GM12878 (cell line): ENCODE measurements around the gene CTDSP1. TPM values are rescaled to one million over a fixed set of nuclear protein-coding genes. Genes with fewer than 3 reads are reported as not detected.

Experiments
- ATAC-seq: fragments of 200-7000 bp; cut with Tn5 transposase; 3 replicates; pipeline ENCODE4 v1.9.1; 2020; ENCODE audit warnings: mild to moderate bottlenecking, moderate library complexity
- BruUV-seq: library from RNA; stranded (reverse); fragments of 400-500 nt; replicated peaks from 2 replicates; lab custom pipeline; 2021; lab: Mats Ljungman, UMichigan
- CTCF ChIA-PET: fragments of 300-600 bp; sonication (Branson Sonifier 250); formaldehyde crosslinking; extraction: SDS; loops from one replicate; lab custom pipeline; 2021; ENCODE audit warnings: inconsistent platforms; lab: Yijun Ruan, JAX
- POLR2A ChIA-PET: fragments of 350-600 bp; formaldehyde crosslinking; extraction: SDS; loops from one replicate; lab custom pipeline; 2021; ENCODE audit warnings: inconsistent platforms; lab: Charles Lee
- RAD21 ChIA-PET: fragments of 300-600 bp; sonication (Branson Sonifier 250); formaldehyde crosslinking; loops from one replicate; lab custom pipeline; 2023; ENCODE audit warnings: antibody characterized with exemption; ENCODE audit not compliant: unreplicated experiment; lab: Charles Lee
- SMC1A ChIA-PET: fragments of 300-600 bp; sonication (Branson Sonifier 250); formaldehyde crosslinking; loops from one replicate; lab custom pipeline; 2023; ENCODE audit not compliant: unreplicated experiment, uncharacterized antibody; lab: Charles Lee
- DNase-seq: peaks from one replicate; pipeline ENCODE4 v3.0.0-alpha.2; 2011; ENCODE audit warnings: low read depth, low spot score
- FAIRE-seq: peaks from 3 replicates; lab custom pipeline; 2011; peaks lifted over from hg19 to GRCh38; lab: Jason Lieb, UNC
- H2AFZ ChIP-seq: 2 replicates; pipeline ENCODE4 v1.6.0; 2011; ENCODE audit warnings: low read depth, low read length, control low read depth; ENCODE audit not compliant: control insufficient read depth
- H3K27ac ChIP-seq: 2 replicates; pipeline ENCODE4 v1.5.1; 2011; ENCODE audit warnings: control low read depth; ENCODE audit not compliant: control insufficient read depth, insufficient read depth
- H3K27me3 ChIP-seq, 2 experiments: replicated peaks in 1 of 2; 2 replicates each; pipeline versions ENCODE4 v1.6.0 to v1.6.1; 2011; ENCODE audit warnings: low read length in 1 of 2; ENCODE audit not compliant: control insufficient read depth in 2 of 2, insufficient read depth in 2 of 2
- H3K36me3 ChIP-seq, 2 experiments: 2 replicates each; pipeline ENCODE4 v1.5.1; 2011; ENCODE audit warnings: low read length in 1 of 2; ENCODE audit not compliant: control insufficient read depth in 2 of 2, insufficient read depth in 2 of 2
- H3K4me1 ChIP-seq: 2 replicates; pipeline ENCODE4 v1.6.1; 2011; ENCODE audit warnings: mild to moderate bottlenecking, low read length, moderate library complexity, mixed read lengths; ENCODE audit not compliant: control insufficient read depth, insufficient read depth
- H3K4me2 ChIP-seq: 2 replicates; pipeline ENCODE4 v1.6.0; 2011; ENCODE audit warnings: control low read depth; ENCODE audit not compliant: control insufficient read depth, insufficient read depth
- H3K4me3 ChIP-seq: fragments of 200-600 bp; sonication (generic); 2 replicates; pipeline ENCODE4 v1.5.1; 2016
- H3K79me2 ChIP-seq: 2 replicates; pipeline ENCODE4 v1.6.0; 2011; ENCODE audit warnings: low read length; ENCODE audit not compliant: control insufficient read depth, insufficient read depth
- H3K9ac ChIP-seq: 2 replicates; pipeline ENCODE4 v1.8.0; 2011; ENCODE audit warnings: low read length, control low read depth, mixed read lengths; ENCODE audit not compliant: control insufficient read depth, insufficient read depth
- H3K9me3 ChIP-seq: replicated peaks from 3 replicates; pipeline ENCODE4 v1.5.1; 2011; ENCODE audit warnings: mild to moderate bottlenecking, low read length; ENCODE audit not compliant: control insufficient read depth, insufficient read depth
- H4K20me1 ChIP-seq: 2 replicates; pipeline ENCODE4 v1.6.0; 2011; ENCODE audit not compliant: control insufficient read depth, insufficient read depth
- ATF2 ChIP-seq: IDR thresholded peaks from 2 replicates; pipeline ENCODE4 v1.6.1; 2012; ENCODE audit warnings: low read length, inconsistent platforms
- BHLHE40 ChIP-seq, 2 experiments: fragments of 450-650 bp in 1 of 2; IDR thresholded peaks; 2 replicates each; pipeline ENCODE4 v1.6.1; 2011 to 2017; ENCODE audit warnings: low read depth in 2 of 2, borderline replicate concordance in 1 of 2, improper control_type of control experiment in 1 of 2, low read length in 1 of 2, mild to moderate bottlenecking in 1 of 2
- E2F8 ChIP-seq: fragments of 450-650 bp; IDR thresholded peaks from 2 replicates; pipeline ENCODE4 v1.6.1; 2018; ENCODE audit warnings: mild to moderate bottlenecking, low read depth, moderate library complexity; ENCODE audit not compliant: partially characterized antibody
- EP300 ChIP-seq, 2 experiments: fragments of 150-350 bp in 1 of 2; IDR thresholded peaks; 2 replicates each; pipeline ENCODE4 v1.6.1; 2011 to 2012; ENCODE audit warnings: low read depth in 2 of 2, low read length in 2 of 2, borderline replicate concordance in 1 of 2, improper control_type of control experiment in 1 of 2, inconsistent platforms in 1 of 2; ENCODE audit not compliant: control insufficient read depth in 1 of 2
- FOXM1 ChIP-seq: IDR thresholded peaks from 2 replicates; pipeline ENCODE4 v1.6.1; 2012; ENCODE audit warnings: low read depth, mild to moderate bottlenecking, inconsistent platforms, low read length, moderate library complexity
- NFYA ChIP-seq: IDR thresholded peaks from 2 replicates; pipeline ENCODE4 v1.6.1; 2011; ENCODE audit warnings: low read depth, mild to moderate bottlenecking, low read length, improper control_type of control experiment, borderline replicate concordance
- PML ChIP-seq: IDR thresholded peaks from 2 replicates; pipeline ENCODE4 v1.6.1; 2012; ENCODE audit warnings: low read length, inconsistent platforms
- SMAD1 ChIP-seq: fragments of 450-650 bp; IDR thresholded peaks from 2 replicates; pipeline ENCODE4 v1.6.1; 2018; ENCODE audit warnings: mild to moderate bottlenecking, low read depth; ENCODE audit not compliant: partially characterized antibody
- SMC3 ChIP-seq: IDR thresholded peaks from 2 replicates; pipeline ENCODE4 v1.6.1; 2011; ENCODE audit warnings: low read length, improper control_type of control experiment, borderline replicate concordance
- TCF7 ChIP-seq: IDR thresholded peaks from 2 replicates; pipeline ENCODE4 v1.6.1; 2014; ENCODE audit warnings: antibody characterized with exemption, borderline replicate concordance
- WGBS: methylation state at CpG from one replicate; pipeline ENCODE4 v1.1.6; 2016; ENCODE audit warnings: low lambda C conversion rate; ENCODE audit not compliant: insufficient replicate concordance, insufficient coverage; ENCODE audit errors: missing lambda C conversion rate; 5-methylcytosine and 5-hydroxymethylcytosine counted together
- in situ Hi-C: fragments of 300-500 bp; cut with MboI; formaldehyde crosslinking; loops from 9 replicates; pipeline ENCODE4 v1.14.3; 2018; ENCODE audit warnings: mixed read lengths
- intact Hi-C: fragments of 100-400 bp; cut with micrococcal nuclease; formaldehyde crosslinking; loops from one replicate; pipeline ENCODE4 v1.14.2; 2022; ENCODE audit not compliant: unreplicated experiment
- polyA plus RNA-seq, 11 experiments: library from polyadenylated mRNA; depleted of rRNA in 4 of 11; unstranded in 6 of 11; stranded (reverse) in 5 of 11; fragments of >200 nt; fragmentation: Nextera tagmentation in 4 of 11; fragmentation: Illumina TruSeq in 1 of 11; extraction: Ambion mirVana in 4 of 11; extraction: Trizol in 1 of 11; gene quantifications; 1 replicate in 1 of 11; 2 replicates in 10 of 11; pipeline versions ENCODE4 v1.2.1 to v1.2.3, GENCODE V29; 2011 to 2016; ENCODE audit warnings: inconsistent platforms in 2 of 11, missing spikeins in 2 of 11, low read depth in 1 of 11
- total RNA-seq, 4 experiments: library from RNA; depleted of rRNA in 3 of 4; stranded (reverse); fragments of >200 nt in 3 of 4; fragmentation: Illumina TruSeq in 1 of 4; extraction: Trizol in 1 of 4; gene quantifications; 2 replicates each; pipeline versions ENCODE4 v1.2.1 to v1.2.3, GENCODE V29; 2013 to 2021

CTDSP1 gene
- total and polyA plus RNA-seq, 10 of the 15 experiments (the other 5 are each of a cell fraction or from before 2014, with no cell fraction given): 3.0 to 75.9 (median 34.4) TPM

- TF ChIP-seq PML: no peak
- TF ChIP-seq FOXM1: no peak
- no peak for TF ChIP-seq NFYA
- TF ChIP-seq BHLHE40 (IDR thresholded peaks at IDR 0.05; ENCODE audit: borderline replicate concordance in 1 of 2, low read depth in 2 of 2, low read length in 1 of 2): no peak
- no peak for TF ChIP-seq ATF2
These were observed 7.2 kb upstream of the CTDSP1 start (continued) for GRCh38 chr2:218392459-218392858.

GRCh38 chr2:218392891-218393462 is 6.7 kb upstream of the CTDSP1 start:
- ChIA-PET RAD21 (interaction anchor here (0.7 to 2.4 kb wide), 16 partner anchors 9 to 176 kb away, joined by 3 to 8 read pairs (median 3); partner anchors contain the start of genes AAMP, ARPC2 and PNKD), SMC1A (interaction anchor here (0.6 to 2.3 kb wide), 8 partner anchors 61 to 121 kb away, joined by 3 to 18 read pairs (median 4); no protein-coding TSS in a partner anchor), CTCF (interaction anchor here (0.7 to 4.9 kb wide), 9 partner anchors 8 to 200 kb away, joined by 3 to 34 read pairs (median 5); no protein-coding TSS in a partner anchor), POLR2A (interaction anchor here (0.6 to 2.1 kb wide), 7 partner anchors 8 to 171 kb away, joined by 3 to 8 read pairs (median 4); no protein-coding TSS in a partner anchor)
- Histone ChIP-seq H3K9ac (no peak overlapping the region), H2AFZ (no peak overlapping the region), H3K9me3 (no peaks in the 10 kb centered on the region), H3K36me3 (no peaks in the 10 kb centered on the region), H3K4me2 (no peak overlapping the region), H3K27ac (no peak overlapping the region), H3K4me1 (peaks cover 27% of the 10 kb centered on the region), H3K4me3 (no peak overlapping the region), H4K20me1 (no peaks in the 10 kb centered on the region), H3K79me2 (peaks cover 13% of the 10 kb centered on the region), H3K27me3 (no peaks in the 10 kb centered on the region; a peak in 1 of 4 replicates)
- intact Hi-C loops: no loop called here
- no peak for TF ChIP-seq SMC3
- TF ChIP-seq EP300 (IDR thresholded peaks at IDR 0.05; ENCODE audit: borderline replicate concordance in 1 of 2, control insufficient read depth in 1 of 2, low read depth in 2 of 2, low read length in 2 of 2): no peak
- TF ChIP-seq SMAD1: no peak
- TF ChIP-seq TCF7: no peak
- no peak for TF ChIP-seq E2F8
- ATAC-seq: no peak
- no peak for FAIRE-seq
- in situ Hi-C loops: loop anchor here (25.0 kb wide), 1 partner anchor 106 kb away; the partner anchor contains the start of gene TMBIM1
- no peak for DNase-seq
- BruUV-seq: no TSS peak
- WGBS: 70% methylated on average over 16 of the region's 16 CpGs
